Measurements from ENCODE around the gene FBXO10. TPM values are rescaled to one million over a fixed set of nuclear protein-coding genes. Genes with fewer than 3 reads are reported as not detected.

The FBXO10 gene
- total and polyA plus RNA-seq, 10 of the 15 experiments (the other 5 are each of a cell fraction or from before 2014, with no cell fraction given) = 1.6 to 17.2 (median 9.6) TPM

GRCh38 chr9:37625758-37626147, 49.6 kb upstream of the FBXO10 start (continued):
- TF ChIP-seq CHD2 (IDR thresholded peaks at IDR 0.05; ENCODE audit: borderline replicate concordance, low read depth, low read length) = no peak

- no TSS peak for BruUV-seq (replicated peaks)
- Histone ChIP-seq H3K36me3 (ENCODE audit: control insufficient read depth in 2 of 2, insufficient read depth in 2 of 2, low read length in 1 of 2) (no peaks in the 10 kb centered on the region), H3K9me3 (replicated peaks; ENCODE audit: control insufficient read depth, insufficient read depth, low read length) (no peaks in the 10 kb centered on the region), H3K27me3 (replicated peaks in 1 of 2; ENCODE audit: control insufficient read depth in 2 of 2, insufficient read depth in 2 of 2, low read length in 1 of 2) (no peaks in the 10 kb centered on the region; a peak in 2 of 4 replicates), H3K79me2 (ENCODE audit: control insufficient read depth, insufficient read depth, low read length) (no peaks in the 10 kb centered on the region), H3K9ac (ENCODE audit: control insufficient read depth, insufficient read depth, low read length) (no peak overlapping the region), H3K4me2 (ENCODE audit: control insufficient read depth, insufficient read depth) (no peak overlapping the region), H3K4me1 (ENCODE audit: control insufficient read depth, insufficient read depth, low read length) (no peaks in the 10 kb centered on the region), H4K20me1 (ENCODE audit: control insufficient read depth, insufficient read depth) (no peaks in the 10 kb centered on the region), H3K4me3 (no peak overlapping the region), H2AFZ (ENCODE audit: control insufficient read depth, low read depth, low read length) (no peak overlapping the region), H3K27ac (ENCODE audit: control insufficient read depth, insufficient read depth) (no peak overlapping the region)
- no peak for FAIRE-seq
- 30% methylated on average over 5 of the region's 5 CpGs for WGBS (ENCODE audit: insufficient coverage, insufficient replicate concordance, low lambda C conversion rate, missing lambda C conversion rate)
- ChIA-PET CTCF (interaction anchor here (0.6 to 2.1 kb wide), 3 partner anchors 17 to 832 kb away, joined by 3 to 6 read pairs (median 3); no protein-coding TSS in a partner anchor), SMC1A (ENCODE audit: uncharacterized antibody, unreplicated experiment) (interaction anchor here (0.8 kb wide), 1 partner anchor 31 kb away, joined by 3 read pairs; no protein-coding TSS in a partner anchor), RAD21 (ENCODE audit: unreplicated experiment) (interaction anchor here (0.6 kb wide), 1 partner anchor 350 kb away, joined by 4 read pairs; no protein-coding TSS in a partner anchor), POLR2A (no interaction called here)
- ATAC-seq = no peak
- no peak for DNase-seq (ENCODE audit: low read depth, low spot score)
- TF ChIP-seq ATF7 (IDR thresholded peaks at IDR 0.05; ENCODE audit: low read depth) (no peak), SMAD5 (IDR thresholded peaks at IDR 0.05; ENCODE audit: low read depth) (no peak), E2F8 (IDR thresholded peaks at IDR 0.05; ENCODE audit: low read depth, partially characterized antibody) (no peak)
- in situ Hi-C loops (cut with MboI) = no loop called here
- intact Hi-C loops (cut with micrococcal nuclease; ENCODE audit: unreplicated experiment) = no loop called here
These were observed 49.0 kb upstream of the FBXO10 start for GRCh38 chr9:37625036-37625757.
